ENCODE data around the gene ZNF362.

GRCh38 chr1:33287317-33287716, 31.0 kb downstream of the ZNF362 start:
- TF ChIP-seq REST (IDR thresholded peaks at IDR 0.05; ENCODE audit: insufficient replicate concordance, low read depth) (no peak), GABPA (IDR thresholded peaks at IDR 0.05; ENCODE audit: low read depth) (no peak)
- TF ChIP-seq, protein P1, sequence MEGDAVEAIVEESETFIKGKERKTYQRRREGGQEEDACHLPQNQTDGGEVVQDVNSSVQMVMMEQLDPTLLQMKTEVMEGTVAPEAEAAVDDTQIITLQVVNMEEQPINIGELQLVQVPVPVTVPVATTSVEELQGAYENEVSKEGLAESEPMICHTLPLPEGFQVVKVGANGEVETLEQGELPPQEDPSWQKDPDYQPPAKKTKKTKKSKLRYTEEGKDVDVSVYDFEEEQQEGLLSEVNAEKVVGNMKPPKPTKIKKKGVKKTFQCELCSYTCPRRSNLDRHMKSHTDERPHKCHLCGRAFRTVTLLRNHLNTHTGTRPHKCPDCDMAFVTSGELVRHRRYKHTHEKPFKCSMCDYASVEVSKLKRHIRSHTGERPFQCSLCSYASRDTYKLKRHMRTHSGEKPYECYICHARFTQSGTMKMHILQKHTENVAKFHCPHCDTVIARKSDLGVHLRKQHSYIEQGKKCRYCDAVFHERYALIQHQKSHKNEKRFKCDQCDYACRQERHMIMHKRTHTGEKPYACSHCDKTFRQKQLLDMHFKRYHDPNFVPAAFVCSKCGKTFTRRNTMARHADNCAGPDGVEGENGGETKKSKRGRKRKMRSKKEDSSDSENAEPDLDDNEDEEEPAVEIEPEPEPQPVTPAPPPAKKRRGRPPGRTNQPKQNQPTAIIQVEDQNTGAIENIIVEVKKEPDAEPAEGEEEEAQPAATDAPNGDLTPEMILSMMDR (IDR thresholded peaks at IDR 0.05; ENCODE audit: insufficient read depth, low read length), result no peak

All from HL-60 (cell line).